ENCODE measurements around the gene THRB.

THRB gene

GRCh38 chr3:24154013-24154695, 340.5 kb downstream of the THRB start:
- DNase-seq (ENCODE audit: low read depth): no peak
- no peak for TF ChIP-seq CTCF (conservative IDR thresholded peaks at IDR 0.05; ENCODE audit: low read depth, low read length)
- no peak overlapping the region for H3K4me3 ChIP-seq (ENCODE audit: low read depth, low read length)

GRCh38 chr3:24151594-24151993, 343.1 kb downstream of the THRB start:
- no peak for TF ChIP-seq CTCF (conservative IDR thresholded peaks at IDR 0.05; ENCODE audit: low read depth, low read length)
- H3K4me3 ChIP-seq (ENCODE audit: low read depth, low read length): no peak overlapping the region
- peak; percentile 62 for DNase-seq (ENCODE audit: low read depth)

- TF ChIP-seq CTCF (conservative IDR thresholded peaks at IDR 0.05; ENCODE audit: low read depth, low read length): peak; percentile 46
- DNase-seq (ENCODE audit: low read depth): peak; percentile 36
- no peak overlapping the region for H3K4me3 ChIP-seq (ENCODE audit: low read depth, low read length)
Observed at GRCh38 chr3:24149032-24149431, 345.6 kb downstream of the THRB start.

GRCh38 chr3:24145981-24146822, 348.4 kb downstream of the THRB start:
- no peak overlapping the region for H3K4me3 ChIP-seq (ENCODE audit: low read depth, low read length)
- peak; percentile 94 for DNase-seq (ENCODE audit: low read depth)
- no peak for TF ChIP-seq CTCF (conservative IDR thresholded peaks at IDR 0.05; ENCODE audit: low read depth, low read length)

- no peak for TF ChIP-seq CTCF (conservative IDR thresholded peaks at IDR 0.05; ENCODE audit: low read depth, low read length)
- no peak overlapping the region for H3K4me3 ChIP-seq (ENCODE audit: low read depth, low read length)
- DNase-seq (ENCODE audit: low read depth): peak; percentile 15
Observed at GRCh38 chr3:24145481-24145880, 349.2 kb downstream of the THRB start.

- DNase-seq (ENCODE audit: low read depth): no peak
- no peak overlapping the region for H3K4me3 ChIP-seq (ENCODE audit: low read depth, low read length)
- no peak for TF ChIP-seq CTCF (conservative IDR thresholded peaks at IDR 0.05; ENCODE audit: low read depth, low read length)
Observed at GRCh38 chr3:24142127-24142526, 352.5 kb downstream of the THRB start.
